H9 (cell line): ENCODE data around the gene KIF1A. TPM values are rescaled to one million over a fixed set of nuclear protein-coding genes. Genes with fewer than 3 reads are reported as not detected.
A peak's percentile ranks its signal among the peaks of the same experiment; 100 is the strongest.

Experiments
- DNase-seq: peaks from one replicate; pipeline ENCODE4 v3.0.0-alpha.2; 2017
- H2AFZ ChIP-seq: one replicate; pipeline ENCODE4 v1.6.1; 2013; ENCODE audit warnings: mild to moderate bottlenecking, low read length, control low read depth, moderate library complexity
- H2AK5ac ChIP-seq: 2 replicates; pipeline ENCODE4 v1.6.1; 2013; ENCODE audit warnings: low read length, control low read depth, mixed read lengths; ENCODE audit not compliant: insufficient read length
- H2BK120ac ChIP-seq: one replicate; pipeline ENCODE4 v1.6.1; 2013; ENCODE audit warnings: low read depth, mild to moderate bottlenecking, low read length, control low read depth, inconsistent platforms; ENCODE audit not compliant: poor library complexity, severe bottlenecking
- H2BK12ac ChIP-seq: 2 replicates; pipeline ENCODE4 v1.6.1; 2013; ENCODE audit warnings: low read length, control low read depth, mixed read lengths, low read depth; ENCODE audit not compliant: insufficient read length
- H2BK15ac ChIP-seq: 2 replicates; pipeline ENCODE4 v1.6.1; 2013; ENCODE audit warnings: low read depth, low read length, control low read depth
- H2BK20ac ChIP-seq: one replicate; pipeline ENCODE4 v1.6.1; 2013; ENCODE audit warnings: low read depth, mild to moderate bottlenecking, low read length, control low read depth, inconsistent platforms; ENCODE audit not compliant: poor library complexity, severe bottlenecking
- H2BK5ac ChIP-seq: 2 replicates; pipeline ENCODE4 v1.6.1; 2013; ENCODE audit warnings: low read length, control low read depth, mixed read lengths; ENCODE audit not compliant: insufficient read length
- H3K14ac ChIP-seq: 2 replicates; pipeline ENCODE4 v1.6.1; 2013; ENCODE audit warnings: low read length, control low read depth; ENCODE audit not compliant: insufficient read depth
- H3K18ac ChIP-seq: 2 replicates; pipeline ENCODE4 v1.6.1; 2013; ENCODE audit warnings: low read depth, mild to moderate bottlenecking, mixed read lengths, low read length, control low read depth; ENCODE audit not compliant: insufficient read length
- H3K23ac ChIP-seq: 2 replicates; pipeline ENCODE4 v1.6.1; 2013; ENCODE audit warnings: low read length, control low read depth, mixed read lengths, low read depth; ENCODE audit not compliant: insufficient read length
- H3K23me2 ChIP-seq: 2 replicates; pipeline ENCODE4 v1.6.1; 2013; ENCODE audit warnings: low read depth, mild to moderate bottlenecking, mixed read lengths, low read length, control low read depth; ENCODE audit not compliant: insufficient read length, poor library complexity, severe bottlenecking
- H3K27ac ChIP-seq: 2 replicates; pipeline ENCODE4 v1.5.1; 2013; ENCODE audit warnings: low read length, control low read depth, mixed read lengths, low read depth; ENCODE audit not compliant: insufficient read length
- H3K27me3 ChIP-seq: 2 replicates; pipeline ENCODE4 v1.6.1; 2013; ENCODE audit warnings: low read length, control low read depth, inconsistent platforms; ENCODE audit not compliant: insufficient read depth
- H3K4ac ChIP-seq: 2 replicates; pipeline ENCODE4 v1.6.1; 2013; ENCODE audit warnings: low read depth, mild to moderate bottlenecking, control low read depth, inconsistent platforms, low read length, moderate library complexity
- H3K4me1 ChIP-seq: 2 replicates; pipeline ENCODE4 v1.6.1; 2013; ENCODE audit warnings: low read length, control low read depth, inconsistent platforms; ENCODE audit not compliant: insufficient read depth
- H3K4me2 ChIP-seq: 2 replicates; pipeline ENCODE4 v1.6.1; 2013; ENCODE audit warnings: low read length, control low read depth, mixed read lengths; ENCODE audit not compliant: insufficient read length, insufficient read depth
- H3K56ac ChIP-seq: 2 replicates; pipeline ENCODE4 v1.6.1; 2013; ENCODE audit warnings: low read depth, mild to moderate bottlenecking, mixed read lengths, low read length, control low read depth; ENCODE audit not compliant: insufficient read length
- H3K79me1 ChIP-seq: 2 replicates; pipeline ENCODE4 v1.6.1; 2013; ENCODE audit warnings: low read depth, mild to moderate bottlenecking, moderate library complexity, low read length, control low read depth, inconsistent platforms; ENCODE audit not compliant: insufficient read depth, poor library complexity, severe bottlenecking
- H3K79me2 ChIP-seq: 2 replicates; pipeline ENCODE4 v1.6.1; 2013; ENCODE audit warnings: low read length, control low read depth, inconsistent platforms; ENCODE audit not compliant: insufficient read depth
- H3K9ac ChIP-seq: 2 replicates; pipeline ENCODE4 v1.6.1; 2013; ENCODE audit warnings: low read length, control low read depth, mixed read lengths; ENCODE audit not compliant: insufficient read length; ENCODE audit errors: extremely low read depth
- H3K9me3 ChIP-seq: one replicate; pipeline ENCODE4 v1.6.1; 2013; ENCODE audit warnings: low read depth, low read length, inconsistent platforms; ENCODE audit not compliant: control insufficient read depth
- H3T11ph ChIP-seq: one replicate; pipeline ENCODE4 v1.6.1; 2013; ENCODE audit warnings: mild to moderate bottlenecking, low read length, control low read depth, inconsistent platforms
- H4K20me1 ChIP-seq: one replicate; pipeline ENCODE4 v1.6.1; 2013; ENCODE audit not compliant: control insufficient read depth, insufficient read length, insufficient read depth
- H4K5ac ChIP-seq: 2 replicates; pipeline ENCODE4 v1.6.1; 2013; ENCODE audit warnings: low read depth, mild to moderate bottlenecking, mixed read lengths, low read length, control low read depth; ENCODE audit not compliant: insufficient read length
- H4K8ac ChIP-seq: replicated peaks from 2 replicates; pipeline ENCODE4 v1.6.1; 2013; ENCODE audit warnings: low read length, control low read depth, mixed read lengths, low read depth; ENCODE audit not compliant: insufficient read length
- H4K91ac ChIP-seq: 2 replicates; pipeline ENCODE4 v1.6.1; 2013; ENCODE audit warnings: low read depth, mild to moderate bottlenecking, moderate library complexity, mixed read lengths, low read length, control low read depth; ENCODE audit not compliant: insufficient read length
- H3K27ac Mint-ChIP-seq, 3 experiments: 2 replicates in 2 of 3; 3 replicates in 1 of 3; pipeline ENCODE4 v1.8.0; 2020 to 2021; ENCODE audit warnings: mixed read lengths in 3 of 3, mild to moderate bottlenecking in 1 of 3, moderate library complexity in 1 of 3
- H3K27me3 Mint-ChIP-seq: 2 replicates; pipeline ENCODE4 v1.8.0; 2021; ENCODE audit warnings: low read depth, mild to moderate bottlenecking, moderate library complexity, mixed read lengths
- H3K36me3 Mint-ChIP-seq, 3 experiments: 2 replicates in 2 of 3; 3 replicates in 1 of 3; pipeline ENCODE4 v1.8.0; 2020 to 2021; ENCODE audit warnings: low read depth in 3 of 3, mixed read lengths in 3 of 3; ENCODE audit not compliant: insufficient read depth in 1 of 3
- H3K4me1 Mint-ChIP-seq, 2 experiments: 2 replicates each; pipeline ENCODE4 v1.8.0; 2020; ENCODE audit warnings: mixed read lengths in 2 of 2
- H3K4me3 Mint-ChIP-seq, 2 experiments: 2 replicates in 1 of 2; 3 replicates in 1 of 2; pipeline ENCODE4 v1.8.0; 2020 to 2021; ENCODE audit warnings: mild to moderate bottlenecking in 2 of 2, mixed read lengths in 2 of 2, moderate library complexity in 1 of 2
- H3K9me3 Mint-ChIP-seq, 2 experiments: 2 replicates in 1 of 2; 3 replicates in 1 of 2; pipeline ENCODE4 v1.8.0; 2020; ENCODE audit warnings: mild to moderate bottlenecking in 2 of 2, mixed read lengths in 2 of 2, moderate library complexity in 1 of 2
- CTCF ChIP-seq: fragments of 200-600 bp; sonication (generic); conservative IDR thresholded peaks from 3 replicates; pipeline ENCODE4 v1.8.0; 2021; ENCODE audit warnings: antibody characterized with exemption, mild to moderate bottlenecking
- WGBS: extraction: QIAGEN DNeasy Blood & Tissue Kit; methylation state at CpG from one replicate; pipeline ENCODE4 v1.1.7; 2013; ENCODE audit warnings: missing lambda C conversion rate, low lambda C conversion rate, mixed read lengths; ENCODE audit not compliant: insufficient read length; ENCODE audit errors: extremely low coverage; 5-methylcytosine and 5-hydroxymethylcytosine counted together
- total RNA-seq: library from RNA; stranded (reverse); gene quantifications from 2 replicates; pipeline ENCODE4 v1.2.1, GENCODE V29; 2021

The KIF1A gene
- total RNA-seq, 1 experiment from 2014 or later, result 204 TPM

GRCh38 chr2:240794178-240794721 is 25.8 kb downstream of the KIF1A start:
- H3K36me3 Mint-ChIP-seq, result peaks cover 23 to 62% (median 53%) of the 10 kb centered on the region in 3 experiments; a peak in 6 of 7 replicates
- Histone ChIP-seq H3K4ac (no peak overlapping the region), H2AK5ac (no peak overlapping the region), H3K14ac (no peak overlapping the region; the same call in 1 of the 2 replicates), H2BK20ac (no peak overlapping the region), H3K4me1 (no peaks in the 10 kb centered on the region), H4K91ac (no peak overlapping the region), H3K4me2 (no peak overlapping the region), H4K20me1 (peaks cover 2% of the 10 kb centered on the region), H2BK120ac (no peak overlapping the region), H3K23ac (no peak overlapping the region), H2AFZ (no peak overlapping the region), H2BK12ac (no peak overlapping the region), H3T11ph (no peak overlapping the region), H2BK5ac (no peak overlapping the region), H3K79me1 (peaks cover 18% of the 10 kb centered on the region), H3K79me2 (peaks cover 8% of the 10 kb centered on the region; the same call in 1 of the 2 replicates), H3K56ac (no peak overlapping the region), H3K9ac (no peak overlapping the region), H3K9me3 (no peaks in the 10 kb centered on the region), H3K18ac (no peak overlapping the region), H3K27ac (no peak overlapping the region), H3K23me2 (no peaks in the 10 kb centered on the region), H2BK15ac (no peak overlapping the region), H3K27me3 (no peaks in the 10 kb centered on the region), H4K5ac (no peak overlapping the region), H4K8ac (no peak overlapping the region)
- H3K4me1 Mint-ChIP-seq, result peaks cover 11 to 21% of the 10 kb centered on the region in 2 experiments
- no peaks in the 10 kb centered on the region for H3K27me3 Mint-ChIP-seq
- H3K27ac Mint-ChIP-seq, result peak overlapping the region in 2 of 3 experiments; percentile 79 to 95; a peak in 6 of 7 replicates
- no peak for TF ChIP-seq CTCF
- DNase-seq, result no peak
- WGBS, result no CpG with 5 or more reads among the region's 17 CpGs
- H3K9me3 Mint-ChIP-seq, result no peaks in the 10 kb centered on the region
- H3K4me3 Mint-ChIP-seq, result peak overlapping the region in 1 of 2 experiments; percentile 25; a peak in 1 of 5 replicates
